Mucosa of descending colon (tissue), 3 donors: ENCODE data around the gene CLIC1. TPM values are rescaled to one million over a fixed set of nuclear protein-coding genes. Genes with fewer than 3 reads are reported as not detected.

Experiments used
- ATAC-seq: fragments of 200-7000 bp; cut with Tn5 transposase; one replicate; pipeline ENCODE4 v1.9.1; 2020; ENCODE audit warnings: mild to moderate bottlenecking, moderate library complexity
- DNase-seq, 3 donors: peaks; one replicate each; pipeline ENCODE4 v3.0.0-alpha.2; 2020
- H3K36me3 ChIP-seq: fragments of 200-600 bp; one replicate; pipeline ENCODE4 v1.8.0; 2021; ENCODE audit warnings: low read depth, mild to moderate bottlenecking
- H3K4me1 ChIP-seq: fragments of 200-600 bp; one replicate; pipeline ENCODE4 v1.8.0; 2021; ENCODE audit warnings: low read depth, mild to moderate bottlenecking
- H3K4me3 ChIP-seq: fragments of 200-600 bp; one replicate; pipeline ENCODE4 v1.8.0; 2021; ENCODE audit warnings: mild to moderate bottlenecking
- H3K9me3 ChIP-seq: fragments of 200-600 bp; one replicate; pipeline ENCODE4 v1.8.0; 2021; ENCODE audit warnings: mild to moderate bottlenecking
- intact Hi-C, 2 donors: fragments of 100-400 bp; cut with DNase I in 1 of 2; cut with micrococcal nuclease in 1 of 2; formaldehyde crosslinking; loops; one replicate each; pipeline versions ENCODE4 v1.11.0 to v1.11.1; 2022; cut with DNase I, micrococcal nuclease
- total RNA-seq, 3 donors: library from RNA; stranded (reverse); fragmentation: NEBNext Ultra II Directional in 2 of 3; extraction: Animal tissue kit (Norgen Biotek cat#: 25700) in 2 of 3; gene quantifications; one replicate each; pipeline versions ENCODE4 v1.2.1 to v1.2.4, GENCODE V29; 2021 to 2023
- TF ChIP-seq, protein P1 (sequence below): fragments of 200-600 bp; IDR thresholded peaks from one replicate; pipeline ENCODE4 v1.8.0; 2022; ENCODE audit warnings: antibody characterized with exemption, mild to moderate bottlenecking
- donor health status: DM: no; HTN: no; CAD: no; lungs with moderate emphysema.
- donor health status: DM: no; HTN: no; CAD: no.
- donor health status: DM: no; HTN: yes; CAD: no.

The CLIC1 gene
- total RNA-seq, 3 donors from 2014 or later, result 269 to 555 (median 441) TPM

- Histone ChIP-seq H3K9me3 (no peaks in the 10 kb centered on the region), H3K4me3 (no peak overlapping the region), H3K4me1 (peaks cover 10% of the 10 kb centered on the region), H3K36me3 (peaks cover 3% of the 10 kb centered on the region)
- no peak for DNase-seq
- no peak for ATAC-seq
- intact Hi-C loops, result no loop called here
- TF ChIP-seq, protein P1, sequence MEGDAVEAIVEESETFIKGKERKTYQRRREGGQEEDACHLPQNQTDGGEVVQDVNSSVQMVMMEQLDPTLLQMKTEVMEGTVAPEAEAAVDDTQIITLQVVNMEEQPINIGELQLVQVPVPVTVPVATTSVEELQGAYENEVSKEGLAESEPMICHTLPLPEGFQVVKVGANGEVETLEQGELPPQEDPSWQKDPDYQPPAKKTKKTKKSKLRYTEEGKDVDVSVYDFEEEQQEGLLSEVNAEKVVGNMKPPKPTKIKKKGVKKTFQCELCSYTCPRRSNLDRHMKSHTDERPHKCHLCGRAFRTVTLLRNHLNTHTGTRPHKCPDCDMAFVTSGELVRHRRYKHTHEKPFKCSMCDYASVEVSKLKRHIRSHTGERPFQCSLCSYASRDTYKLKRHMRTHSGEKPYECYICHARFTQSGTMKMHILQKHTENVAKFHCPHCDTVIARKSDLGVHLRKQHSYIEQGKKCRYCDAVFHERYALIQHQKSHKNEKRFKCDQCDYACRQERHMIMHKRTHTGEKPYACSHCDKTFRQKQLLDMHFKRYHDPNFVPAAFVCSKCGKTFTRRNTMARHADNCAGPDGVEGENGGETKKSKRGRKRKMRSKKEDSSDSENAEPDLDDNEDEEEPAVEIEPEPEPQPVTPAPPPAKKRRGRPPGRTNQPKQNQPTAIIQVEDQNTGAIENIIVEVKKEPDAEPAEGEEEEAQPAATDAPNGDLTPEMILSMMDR, result no peak
Measured at GRCh38 chr6:31781244-31782125, 45.2 kb upstream of the CLIC1 start.

DNA sequence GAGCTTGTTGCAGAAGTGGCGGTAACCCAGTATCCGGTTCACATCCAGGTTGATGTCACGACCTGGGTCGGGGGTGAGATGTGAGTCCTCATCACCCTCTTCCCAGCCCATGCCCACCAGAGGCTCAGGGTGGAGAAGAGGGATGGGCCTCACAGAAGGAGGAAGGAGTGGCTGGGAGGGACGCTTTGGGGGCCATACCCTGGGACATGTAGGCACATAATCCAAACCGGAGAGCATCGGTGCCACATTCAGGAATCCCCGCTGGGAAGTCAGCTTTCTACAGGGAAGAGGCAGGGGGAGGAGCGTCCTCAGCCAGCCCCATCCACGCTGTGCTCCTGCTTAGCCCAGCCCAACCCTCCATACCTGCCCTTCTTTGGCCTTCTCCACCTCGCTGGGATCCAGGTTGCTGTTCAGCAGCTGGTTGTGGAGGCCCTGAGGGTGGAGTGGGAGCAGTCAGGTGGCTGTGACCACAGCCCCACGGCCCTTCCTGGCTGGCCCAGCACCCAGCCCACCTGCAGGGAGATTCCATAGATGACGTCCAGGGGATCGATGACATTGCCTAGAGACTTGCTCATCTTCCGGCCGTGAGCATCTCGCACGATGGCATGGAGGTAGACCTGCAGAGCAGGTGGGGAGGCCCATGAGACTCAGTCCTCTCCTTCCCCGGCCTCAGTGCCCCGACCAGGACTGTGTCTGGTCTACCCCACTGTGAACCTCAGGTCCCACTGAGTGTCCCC lies 44.3 kb upstream of the CLIC1 start:
- peaks cover 3% of the 10 kb centered on the region for H3K36me3 ChIP-seq

DNA sequence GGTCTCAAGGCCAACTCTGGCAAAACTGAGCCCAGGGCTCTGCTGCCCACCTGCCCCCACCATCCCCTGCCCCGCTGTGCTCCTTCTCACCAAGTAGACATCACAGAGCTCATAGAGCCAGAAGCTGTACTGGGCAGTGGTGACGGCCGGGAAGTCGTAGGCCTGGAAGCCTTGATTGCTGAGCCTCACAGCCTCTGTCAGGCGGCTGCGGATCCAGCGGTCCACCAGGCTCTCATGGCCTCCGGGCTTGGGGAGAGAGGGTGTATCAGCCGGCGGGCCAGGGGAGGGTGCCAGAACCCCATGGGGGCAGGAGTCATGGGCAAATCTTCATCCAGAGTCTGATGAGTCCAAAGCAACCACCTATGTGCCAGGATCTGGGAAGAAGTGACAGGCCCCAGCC lies 43.6 kb upstream of the CLIC1 start:
- ATAC-seq, result no peak
- TF ChIP-seq, protein P1, result no peak
- Histone ChIP-seq H3K4me3 (no peak overlapping the region), H3K4me1 (peaks cover 25% of the 10 kb centered on the region), H3K36me3 (peaks cover 3% of the 10 kb centered on the region), H3K9me3 (no peaks in the 10 kb centered on the region)
- DNase-seq, result no peak
- intact Hi-C loops, result no loop called here

More for the DNA sequence above, 44.3 kb upstream of the CLIC1 start:
- ATAC-seq, result no peak
- Histone ChIP-seq H3K4me3 (no peak overlapping the region), H3K4me1 (peaks cover 18% of the 10 kb centered on the region), H3K9me3 (no peaks in the 10 kb centered on the region)
- TF ChIP-seq, protein P1, result no peak
- intact Hi-C loops, result no loop called here
- no peak for DNase-seq

DNA sequence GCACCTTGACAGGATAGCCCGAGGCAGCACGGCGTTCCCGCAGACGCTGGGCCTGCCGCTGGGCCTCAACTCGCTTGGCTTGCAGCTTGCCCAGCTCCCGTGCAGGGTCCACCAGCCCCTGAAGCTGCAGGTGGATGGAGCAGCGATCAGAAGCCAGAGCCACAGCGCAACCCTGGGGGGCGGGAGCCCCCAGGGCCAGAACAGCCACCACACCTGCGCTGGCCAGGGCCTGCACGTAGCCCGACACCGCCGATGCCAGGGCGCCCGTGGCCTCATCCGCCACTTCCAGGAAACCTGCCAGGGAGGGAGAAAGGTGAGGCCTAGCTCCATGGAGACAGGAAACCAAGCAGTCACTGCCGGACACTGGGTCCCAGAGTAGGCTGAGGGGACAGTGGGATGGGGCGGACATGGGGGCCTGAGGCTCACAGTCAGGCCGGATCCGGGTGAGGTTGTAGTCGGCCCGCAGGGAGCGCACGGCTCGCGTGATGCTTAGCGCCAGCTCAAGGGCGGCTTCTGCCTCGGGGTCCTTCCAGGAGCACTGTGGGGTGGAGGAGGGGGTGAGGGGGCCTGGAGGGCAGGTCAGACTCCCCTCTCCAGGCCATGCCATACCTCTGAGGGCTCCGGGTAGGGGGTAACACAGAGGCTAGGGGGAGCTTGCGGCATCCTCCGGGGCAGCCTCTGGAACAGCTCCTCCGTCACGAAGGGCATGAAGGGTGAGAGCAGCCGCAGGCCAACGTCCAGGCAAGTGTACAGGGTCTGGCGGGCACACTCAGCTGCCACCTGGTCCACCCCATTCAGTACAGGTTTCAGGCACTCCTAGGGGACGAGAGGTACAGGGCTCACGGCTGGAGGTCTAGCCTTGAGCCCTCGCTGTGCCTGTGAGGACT lies 42.9 kb upstream of the CLIC1 start:
- DNase-seq (no peak), ATAC-seq (no peak)
- TF ChIP-seq, protein P1, result no peak
- intact Hi-C loops, result no loop called here
- no peak overlapping the region for H3K4me3 ChIP-seq
- peaks cover 3% of the 10 kb centered on the region for H3K36me3 ChIP-seq
- H3K4me1 ChIP-seq, result peaks cover 29% of the 10 kb centered on the region
- H3K9me3 ChIP-seq, result no peaks in the 10 kb centered on the region

GRCh38 chr6:31778193-31778592 lies 41.9 kb upstream of the CLIC1 start:
- Histone ChIP-seq H3K4me3 (no peak overlapping the region), H3K36me3 (no peaks in the 10 kb centered on the region), H3K9me3 (no peaks in the 10 kb centered on the region), H3K4me1 (peaks cover 29% of the 10 kb centered on the region)
- DNase-seq, result no peak
- no peak for ATAC-seq
- TF ChIP-seq, protein P1, result no peak
- intact Hi-C loops, result no loop called here
